Caco-2 (cell line): ENCODE data around the gene NXPH4. TPM values are rescaled to one million over a fixed set of nuclear protein-coding genes. Genes with fewer than 3 reads are reported as not detected.
A peak's percentile ranks its signal among the peaks of the same experiment; 100 is the strongest.

Experiments used
- BruUV-seq: library from RNA; stranded (reverse); fragments of 400-500 nt; replicated peaks from 2 replicates; lab custom pipeline; 2021; lab: Mats Ljungman, UMichigan
- CTCF ChIA-PET: fragments of 300-600 bp; sonication (Branson Sonifier 250); formaldehyde crosslinking; loops from one replicate; lab custom pipeline; 2022; ENCODE audit warnings: antibody characterized with exemption; lab: Charles Lee
- POLR2A ChIA-PET: fragments of 300-600 bp; sonication (Branson Sonifier 250); formaldehyde crosslinking; loops from one replicate; lab custom pipeline; 2022; ENCODE audit warnings: antibody characterized with exemption; lab: Charles Lee
- DNase-seq, 2 experiments: peaks; one replicate each; pipeline versions ENCODE4 v3.0.0 to v3.0.0-alpha.2; 2020 to 2022
- H3K27me3 ChIP-seq: replicated peaks from 2 replicates; pipeline ENCODE4 v1.6.0; 2011; ENCODE audit warnings: low read length; ENCODE audit not compliant: control insufficient read depth, insufficient read depth
- H3K36me3 ChIP-seq: 2 replicates; pipeline ENCODE4 v1.5.1; 2011; ENCODE audit warnings: low read length; ENCODE audit not compliant: control insufficient read depth, insufficient read depth
- H3K4me1 ChIP-seq: fragments of 250-450 bp; sonication (Bioruptor Pico); 2 replicates; pipeline ENCODE4 v1.5.1; 2020; ENCODE audit warnings: mild to moderate bottlenecking
- H3K4me3 ChIP-seq: 2 replicates; pipeline ENCODE4 v1.5.1; 2011; ENCODE audit warnings: low read depth, mild to moderate bottlenecking, control low read depth, low read length
- H3K9me3 ChIP-seq: fragments of 250-450 bp; sonication (Bioruptor Pico); 2 replicates; pipeline ENCODE4 v1.5.1; 2020; ENCODE audit warnings: mild to moderate bottlenecking, moderate library complexity
- H3K27ac Mint-ChIP-seq: one replicate; pipeline ENCODE4 v1.8.0; 2022; ENCODE audit warnings: mixed read lengths; ENCODE audit not compliant: unreplicated experiment
- H3K27me3 Mint-ChIP-seq: one replicate; pipeline ENCODE4 v1.8.0; 2022; ENCODE audit warnings: mixed read lengths; ENCODE audit not compliant: insufficient read depth, unreplicated experiment
- H3K36me3 Mint-ChIP-seq: one replicate; pipeline ENCODE4 v1.8.0; 2022; ENCODE audit warnings: mild to moderate bottlenecking, mixed read lengths; ENCODE audit not compliant: insufficient read depth, unreplicated experiment
- H3K4me1 Mint-ChIP-seq: one replicate; pipeline ENCODE4 v1.8.0; 2022; ENCODE audit warnings: low read depth, mixed read lengths; ENCODE audit not compliant: unreplicated experiment
- H3K4me3 Mint-ChIP-seq: one replicate; pipeline ENCODE4 v1.8.0; 2022; ENCODE audit warnings: mild to moderate bottlenecking, moderate library complexity, mixed read lengths; ENCODE audit not compliant: unreplicated experiment
- H3K9me3 Mint-ChIP-seq: one replicate; pipeline ENCODE4 v1.8.0; 2022; ENCODE audit warnings: mixed read lengths; ENCODE audit not compliant: unreplicated experiment
- CTCF ChIP-seq, 2 experiments: fragments of 200-600 bp in 1 of 2; IDR thresholded peaks; 1 replicate in 1 of 2; 2 replicates in 1 of 2; pipeline versions ENCODE4 v1.5.1 to v1.8.0; 2011 to 2022; ENCODE audit warnings: antibody characterized with exemption in 1 of 2, control low read depth in 1 of 2, inconsistent platforms in 1 of 2, low read depth in 1 of 2, low read length in 1 of 2, mild to moderate bottlenecking in 1 of 2, moderate library complexity in 1 of 2; ENCODE audit not compliant: insufficient read depth in 1 of 2, severe bottlenecking in 1 of 2, unreplicated experiment in 1 of 2
- intact Hi-C: fragments of 100-400 bp; cut with micrococcal nuclease; formaldehyde crosslinking; loops from one replicate; pipeline ENCODE4 v1.10.0; 2022; ENCODE audit not compliant: unreplicated experiment
- total RNA-seq: library from RNA; stranded (reverse); gene quantifications from 2 replicates; pipeline ENCODE4 v1.2.3, GENCODE V29; 2022

The NXPH4 gene
- total RNA-seq, 1 experiment from 2014 or later = 10.0 TPM

GRCh38 chr12:57268264-57268663 is 51.7 kb downstream of the NXPH4 start:
- Histone ChIP-seq H3K4me1 (no peaks in the 10 kb centered on the region), H3K36me3 (no peaks in the 10 kb centered on the region), H3K4me3 (no peak overlapping the region), H3K27me3 (no peaks in the 10 kb centered on the region), H3K9me3 (no peaks in the 10 kb centered on the region)
- POLR2A ChIA-PET = no interaction called here
- TF ChIP-seq CTCF (IDR thresholded peaks at IDR 0.05; ENCODE audit: insufficient read depth in 1 of 2, low read depth in 1 of 2, low read length in 1 of 2, severe bottlenecking in 1 of 2, unreplicated experiment in 1 of 2) = no peak
- no peak overlapping the region for H3K27ac Mint-ChIP-seq
- H3K4me3 Mint-ChIP-seq = no peak overlapping the region
- no TSS peak for BruUV-seq
- no peaks in the 10 kb centered on the region for H3K9me3 Mint-ChIP-seq
- DNase-seq = no peak
- H3K4me1 Mint-ChIP-seq = no peaks in the 10 kb centered on the region
- intact Hi-C loops = no loop called here
- H3K36me3 Mint-ChIP-seq = no peaks in the 10 kb centered on the region
- H3K27me3 Mint-ChIP-seq = no peaks in the 10 kb centered on the region
- CTCF ChIA-PET = interaction anchor here (0.6 kb wide), 1 partner anchor 68 kb away, joined by 3 read pairs; no protein-coding TSS in a partner anchor

DNA sequence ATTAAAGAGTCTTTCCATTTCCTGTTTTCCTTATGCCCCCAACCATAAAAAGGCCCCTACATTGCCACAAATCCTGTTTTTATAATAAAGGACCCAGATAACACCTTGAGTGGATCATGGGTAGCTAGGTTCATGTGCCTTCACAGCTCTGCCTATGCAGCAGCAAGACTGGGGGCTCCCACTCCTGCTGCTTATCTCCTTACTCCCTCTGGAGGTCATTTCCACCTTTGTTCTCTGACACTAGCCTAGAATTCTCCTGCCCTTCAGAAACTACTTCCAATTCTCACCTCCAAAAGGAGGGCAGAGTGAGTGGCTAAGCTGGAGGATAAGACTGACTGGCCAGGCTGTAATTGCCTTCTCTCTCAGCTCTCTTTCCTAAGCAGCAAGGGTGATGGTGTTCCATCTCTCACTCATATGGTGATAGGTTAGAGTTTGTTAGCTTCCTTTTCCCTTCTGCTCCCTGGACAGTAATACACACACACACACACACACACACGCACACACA is 54.4 kb downstream of the NXPH4 start:
- no TSS peak for BruUV-seq
- Mint-ChIP-seq H3K27ac (no peak overlapping the region), H3K27me3 (no peaks in the 10 kb centered on the region), H3K36me3 (no peaks in the 10 kb centered on the region), H3K4me3 (no peak overlapping the region), H3K9me3 (no peaks in the 10 kb centered on the region), H3K4me1 (no peaks in the 10 kb centered on the region)
- Histone ChIP-seq H3K4me1 (no peaks in the 10 kb centered on the region), H3K27me3 (no peaks in the 10 kb centered on the region), H3K4me3 (no peak overlapping the region), H3K9me3 (no peaks in the 10 kb centered on the region), H3K36me3 (no peaks in the 10 kb centered on the region; the same call in 1 of the 2 replicates)
- POLR2A ChIA-PET = no interaction called here
- intact Hi-C loops = no loop called here
- no peak for TF ChIP-seq CTCF (IDR thresholded peaks at IDR 0.05; ENCODE audit: insufficient read depth in 1 of 2, low read depth in 1 of 2, low read length in 1 of 2, severe bottlenecking in 1 of 2, unreplicated experiment in 1 of 2)
- CTCF ChIA-PET = interaction anchor here (0.6 to 2.4 kb wide), 2 partner anchors 8 to 182 kb away, joined by 3 to 7 read pairs; no protein-coding TSS in a partner anchor
- DNase-seq = peak in 1 of 2 experiments; percentile 8

GRCh38 chr12:57272337-57273151 is 56.0 kb downstream of the NXPH4 start:
- no peaks in the 10 kb centered on the region for H3K4me1 Mint-ChIP-seq
- H3K27me3 ChIP-seq = no peaks in the 10 kb centered on the region
- intact Hi-C loops = loop anchor here (1.0 kb wide), 1 partner anchor 20 kb away; no protein-coding TSS in a partner anchor
- H3K36me3 Mint-ChIP-seq = no peaks in the 10 kb centered on the region
- H3K27me3 Mint-ChIP-seq = no peaks in the 10 kb centered on the region
- no peaks in the 10 kb centered on the region for H3K9me3 ChIP-seq
- no peaks in the 10 kb centered on the region for H3K4me1 ChIP-seq
- ChIA-PET POLR2A (no interaction called here), CTCF (interaction anchor here (2.4 kb wide), 1 partner anchor 180 kb away, joined by 7 read pairs; no protein-coding TSS in a partner anchor)
- H3K36me3 ChIP-seq = no peaks in the 10 kb centered on the region; the same call in 1 of the 2 replicates
- no peak overlapping the region for H3K27ac Mint-ChIP-seq
- no peak overlapping the region for H3K4me3 Mint-ChIP-seq
- no peak for DNase-seq
- no TSS peak for BruUV-seq
- no peak overlapping the region for H3K4me3 ChIP-seq
- no peak for TF ChIP-seq CTCF (IDR thresholded peaks at IDR 0.05; ENCODE audit: insufficient read depth in 1 of 2, low read depth in 1 of 2, low read length in 1 of 2, severe bottlenecking in 1 of 2, unreplicated experiment in 1 of 2)
- no peaks in the 10 kb centered on the region for H3K9me3 Mint-ChIP-seq
